HepG2 (cell line): ENCODE results near the gene HDAC4.

ENCODE experiments used
- CTCF ChIP-seq: sonication (generic); formaldehyde crosslinking; IDR thresholded peaks from 2 replicates; pipeline ENCODE4 v1.5.0; 2020; ENCODE audit warnings: mild to moderate bottlenecking, missing genetic modification reagents, moderate library complexity
- SOX6 ChIP-seq, 2 experiments: fragments of 450-650 bp in 1 of 2; sonication (generic) in 1 of 2; formaldehyde crosslinking in 1 of 2; IDR thresholded peaks; 2 replicates each; pipeline versions ENCODE4 v1.4.0 to v1.6.1; 2017 to 2020; ENCODE audit warnings: antibody characterized with exemption in 1 of 2, mild to moderate bottlenecking in 1 of 2, missing genetic modification reagents in 1 of 2
- USF2 ChIP-seq, 2 experiments: sonication (generic) in 1 of 2; formaldehyde crosslinking in 1 of 2; IDR thresholded peaks; 2 replicates each; pipeline versions ENCODE4 v1.5.1 to v1.6.1; 2011 to 2020; ENCODE audit warnings: borderline replicate concordance in 1 of 2, low read depth in 1 of 2, low read length in 1 of 2, mild to moderate bottlenecking in 1 of 2, missing genetic modification reagents in 1 of 2, moderate library complexity in 1 of 2
- ZBTB49 ChIP-seq: sonication (generic); formaldehyde crosslinking; IDR thresholded peaks from 2 replicates; pipeline ENCODE4 v1.4.0; 2020; ENCODE audit warnings: missing genetic modification reagents, borderline replicate concordance
- ZFP36 ChIP-seq: fragments of 150-350 bp; IDR thresholded peaks from 2 replicates; pipeline ENCODE4 v1.6.1; 2018; ENCODE audit warnings: borderline replicate concordance, low read length, low read depth; ENCODE audit not compliant: partially characterized antibody
- ZNF281 ChIP-seq: sonication (generic); formaldehyde crosslinking; IDR thresholded peaks from 2 replicates; pipeline ENCODE4 v1.4.0; 2020; ENCODE audit warnings: missing genetic modification reagents, borderline replicate concordance

GRCh38 chr2:239118675-239119211, 282.1 kb downstream of the HDAC4 start:
- no peak for TF ChIP-seq ZBTB49
- TF ChIP-seq USF2 (IDR thresholded peaks at IDR 0.05; ENCODE audit: low read depth, low read length) = no peak
- no peak for TF ChIP-seq USF2 (CRISPR knock-in tag; IDR thresholded peaks at IDR 0.05; ENCODE audit: borderline replicate concordance)
- no peak for TF ChIP-seq CTCF (CRISPR knock-in tag)
- no peak for TF ChIP-seq ZFP36
- no peak for TF ChIP-seq ZNF281 (CRISPR knock-in tag)
- TF ChIP-seq SOX6 (IDR thresholded peaks at IDR 0.05) = no peak
- TF ChIP-seq SOX6 (CRISPR knock-in tag; IDR thresholded peaks at IDR 0.05) = no peak
